NCI-H446 (cell line): Measurements from ENCODE around the gene FBXO47.
"Not testable (repeated sequence)": the region's sequence is repeated elsewhere in the genome, so short reads cannot be mapped to it uniquely, and the experiment has no call there.

Source experiments
- DNase-seq, 2 experiments: peaks; one replicate each; lab custom pipeline; 2025; lab: John Stamatoyannopoulos, UW

The FBXO47 gene

GRCh38 chr17:38980490-38981217 is 13.5 kb upstream of the FBXO47 start:
- DNase-seq: no peak

- no peak for DNase-seq
These were observed 11.0 kb upstream of the FBXO47 start for GRCh38 chr17:38978180-38978579.

- not testable (repeated sequence) for DNase-seq
These were observed 9.0 kb upstream of the FBXO47 start for GRCh38 chr17:38976187-38976551.

- DNase-seq: no peak
These were observed 3.6 kb upstream of the FBXO47 start for GRCh38 chr17:38970804-38971203.

DNA sequence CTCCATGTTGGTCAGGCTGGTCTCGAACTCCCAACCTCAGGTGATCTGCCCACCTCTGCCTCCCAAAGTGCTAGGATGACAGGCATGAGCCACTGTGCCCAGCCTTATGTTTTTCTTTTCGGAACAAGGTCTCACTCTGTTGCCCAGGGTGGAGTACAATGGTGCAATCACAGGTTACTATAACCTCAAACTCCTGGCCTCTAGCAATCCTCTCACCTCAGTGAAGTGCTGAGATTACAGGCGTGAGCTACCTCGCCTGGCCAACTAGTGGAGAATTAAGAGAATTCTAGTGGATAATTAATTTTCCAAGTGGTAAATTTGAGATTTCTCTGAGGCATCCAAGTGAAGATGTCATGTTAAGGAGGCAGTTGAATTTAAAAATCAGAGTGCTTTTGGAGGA is 2.9 kb upstream of the FBXO47 start:
- DNase-seq: no peak

DNA sequence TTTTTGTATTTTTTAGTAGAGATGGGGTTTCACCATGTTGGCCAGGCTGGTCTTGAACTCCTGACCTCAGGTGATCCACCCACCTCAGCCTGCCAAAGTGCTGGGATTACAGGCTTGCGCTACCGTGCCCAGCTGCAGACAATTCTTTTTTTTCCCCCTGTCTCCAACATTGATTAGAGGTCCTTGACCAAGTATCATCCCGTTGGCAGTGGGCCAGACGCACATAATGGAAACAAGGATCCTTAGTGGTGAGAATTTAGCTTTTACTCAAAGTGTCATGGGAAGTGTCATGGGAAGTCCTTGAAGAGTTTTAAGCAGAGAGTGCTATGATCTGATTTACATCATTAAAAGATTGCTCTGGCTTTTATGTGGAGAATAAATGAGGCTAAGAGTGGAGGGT is 2.1 kb upstream of the FBXO47 start:
- no peak for DNase-seq

DNA sequence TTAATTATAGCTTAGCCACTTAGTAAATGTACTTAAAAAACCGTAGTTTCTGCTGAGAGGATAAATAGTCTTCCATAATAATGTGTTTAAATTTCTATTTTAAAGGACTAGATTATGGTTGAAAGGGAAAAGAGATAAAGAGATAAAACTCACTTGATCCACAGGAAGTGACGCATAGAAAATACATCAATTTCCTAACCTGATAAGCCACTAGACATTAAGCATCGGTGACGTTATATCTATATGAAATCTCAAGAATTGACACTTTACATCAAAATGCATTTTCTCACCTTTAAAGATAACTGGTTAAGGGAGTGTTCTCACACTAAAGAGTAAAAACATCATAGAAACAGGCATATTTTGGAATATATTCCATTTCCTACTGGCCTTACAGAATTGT is 5.8 kb downstream of the FBXO47 start:
- no peak for DNase-seq

DNA sequence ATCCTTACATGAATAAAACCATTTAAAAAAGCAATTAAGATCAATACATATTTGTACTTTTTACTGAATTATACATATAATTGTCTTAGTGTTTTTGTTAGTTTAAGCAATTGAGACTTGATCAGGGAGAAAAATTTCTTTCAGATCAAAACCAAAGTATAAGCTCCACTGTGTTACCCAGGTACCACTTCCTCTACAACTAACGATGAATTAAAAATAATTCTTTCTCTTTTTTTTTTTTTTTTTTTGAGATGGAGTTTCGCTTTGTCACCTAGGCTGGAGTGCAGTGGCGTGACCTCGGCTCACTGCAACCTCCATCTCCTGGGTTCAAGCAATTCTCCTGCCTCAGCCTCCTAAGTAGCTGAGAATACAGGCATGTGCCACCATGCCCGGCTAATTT is 6.8 kb downstream of the FBXO47 start:
- no peak for DNase-seq

DNA sequence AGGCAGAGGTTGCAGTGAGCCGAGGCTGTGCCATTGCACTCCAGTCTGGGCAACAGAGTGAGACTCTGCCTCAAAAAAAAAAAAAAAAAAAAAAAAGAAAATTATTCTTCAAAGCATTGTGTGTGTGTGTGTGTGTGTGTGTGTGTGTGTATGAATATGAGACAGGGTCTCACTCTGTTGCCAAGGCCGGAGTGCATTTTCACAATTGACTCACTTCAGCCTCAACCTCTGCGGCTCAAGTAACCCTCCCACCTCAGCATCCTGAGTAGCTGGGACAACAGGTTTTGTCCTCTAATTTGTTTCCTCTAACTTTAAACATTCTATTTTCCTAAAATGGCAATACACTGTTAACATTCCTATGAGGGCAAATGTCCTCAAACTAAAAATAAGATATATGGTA is 7.7 kb downstream of the FBXO47 start:
- no peak for DNase-seq

- no peak for DNase-seq
These were observed 8.4 kb downstream of the FBXO47 start for GRCh38 chr17:38958756-38959155.

GRCh38 chr17:38958326-38958725 is 8.9 kb downstream of the FBXO47 start:
- no peak for DNase-seq

- DNase-seq: not testable (repeated sequence)
These were observed 13.4 kb downstream of the FBXO47 start for GRCh38 chr17:38953800-38954199.

GRCh38 chr17:38947189-38947588 is 20.0 kb downstream of the FBXO47 start:
- DNase-seq: no peak

DNA sequence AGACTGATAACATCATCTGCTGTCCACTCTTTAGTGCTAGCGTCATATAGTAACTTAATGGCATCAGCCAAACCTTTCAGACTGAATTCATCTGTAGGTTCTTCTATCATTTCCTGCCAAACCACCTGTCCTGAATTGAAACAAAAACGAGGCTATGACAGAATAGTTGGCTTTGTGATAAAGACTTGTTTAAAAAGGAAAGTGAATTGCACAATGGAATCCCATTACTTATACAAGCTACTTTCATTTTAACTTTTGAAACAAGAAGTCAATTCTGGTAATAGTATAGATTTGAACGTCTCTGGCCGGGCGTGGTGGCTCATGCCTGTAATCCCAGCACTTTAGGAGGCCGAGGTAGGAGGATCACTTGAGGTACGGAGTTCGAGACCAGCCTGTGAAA is 23.6 kb downstream of the FBXO47 start:
- DNase-seq: no peak

DNA sequence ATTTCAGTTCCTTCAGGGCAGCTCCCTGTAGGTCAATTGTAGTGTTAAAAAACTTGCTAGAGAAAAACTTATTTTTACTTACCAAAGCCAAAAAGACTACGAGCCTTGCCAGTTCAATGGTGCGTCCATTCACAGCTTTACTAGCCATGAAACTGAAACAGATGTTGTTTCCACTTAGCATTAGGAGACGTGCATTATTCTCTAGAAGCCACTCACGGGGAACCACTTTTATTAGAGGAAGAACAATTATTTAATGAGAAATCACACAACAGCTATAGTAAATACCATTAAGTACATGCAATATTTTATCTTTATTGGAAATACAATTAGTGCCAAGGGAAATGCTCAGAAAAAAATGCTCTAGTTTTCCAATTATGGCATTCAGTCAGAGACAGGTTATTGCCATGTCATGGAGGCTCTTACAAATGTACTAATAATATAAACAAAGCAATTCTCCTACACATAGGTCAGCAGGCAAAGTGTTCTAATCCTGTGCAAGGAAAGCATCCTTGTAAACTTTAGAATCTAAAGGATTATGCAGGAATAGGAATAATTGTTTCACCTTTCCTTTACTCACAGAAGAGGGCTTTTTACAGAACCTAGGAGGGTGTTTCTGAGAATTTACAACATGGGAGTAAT is 24.4 kb downstream of the FBXO47 start:
- no peak for DNase-seq

DNA sequence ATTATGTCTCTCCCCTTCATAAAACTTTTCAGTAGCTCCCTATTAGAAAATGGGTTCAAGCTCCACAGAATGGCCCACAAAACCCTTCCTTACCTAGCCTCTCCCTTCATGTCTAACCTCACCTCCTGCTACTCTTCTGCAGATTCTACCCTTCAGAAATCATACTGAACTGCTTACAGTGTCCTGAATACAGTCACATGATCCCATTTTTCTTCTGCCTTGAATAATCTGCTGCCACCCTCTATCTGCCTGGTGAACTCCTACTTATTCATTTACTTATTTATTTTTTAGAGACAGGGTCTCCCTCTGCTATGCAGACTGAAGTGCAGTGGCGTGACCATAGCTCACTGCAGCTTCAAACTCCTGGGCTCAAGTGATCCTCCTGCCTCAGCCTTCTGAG is 26.8 kb downstream of the FBXO47 start:
- no peak for DNase-seq

DNA sequence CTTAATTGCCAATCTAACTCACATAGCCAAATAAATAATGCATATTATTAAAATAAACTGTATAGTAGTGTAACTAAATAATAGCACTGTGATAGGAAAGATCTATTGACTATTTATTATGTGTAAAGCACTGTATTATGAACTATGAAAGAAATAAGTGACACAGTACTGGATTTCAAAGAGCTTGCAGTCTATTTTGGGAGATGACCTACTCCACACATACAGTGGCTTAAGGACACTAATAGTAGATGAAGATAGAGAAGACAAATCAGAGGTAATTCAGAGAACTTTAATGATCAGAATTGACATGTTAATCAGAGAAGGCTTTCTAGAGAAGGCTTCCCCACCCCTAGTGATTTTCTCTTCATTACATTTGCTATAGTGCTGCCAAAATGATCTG is 27.2 kb downstream of the FBXO47 start:
- DNase-seq: no peak

GRCh38 chr17:38933962-38934361 is 33.2 kb downstream of the FBXO47 start:
- DNase-seq: not testable (repeated sequence)

- DNase-seq: not testable (repeated sequence)
These were observed 36.4 kb downstream of the FBXO47 start for GRCh38 chr17:38930782-38931181.

- DNase-seq: no peak
These were observed 40.7 kb downstream of the FBXO47 start for GRCh38 chr17:38926293-38927070.

- no peak for DNase-seq
These were observed 41.8 kb downstream of the FBXO47 start, which contains the start of gene LASP1NB for GRCh38 chr17:38925263-38925995. LASP1NB (plus strand) TSS chr17:38925614.

- DNase-seq: peak; percentile 56 to 87
These were observed 44.5 kb downstream of the FBXO47 start for GRCh38 chr17:38922538-38923297.
